Glutamatergic neuron (in vitro differentiated cells): ENCODE measurements around the gene RIMS3. TPM values are rescaled to one million over a fixed set of nuclear protein-coding genes. Genes with fewer than 3 reads are reported as not detected.

Experiments used
- DNase-seq: peaks from one replicate; pipeline ENCODE4 v3.0.0; 2022
- H3K27ac Mint-ChIP-seq: one replicate; pipeline ENCODE4 v1.8.0; 2020; ENCODE audit warnings: mild to moderate bottlenecking, mixed read lengths, inconsistent platforms; ENCODE audit not compliant: unreplicated experiment
- H3K27me3 Mint-ChIP-seq: one replicate; pipeline ENCODE4 v1.8.0; 2020; ENCODE audit warnings: mild to moderate bottlenecking, moderate library complexity, mixed read lengths, inconsistent platforms; ENCODE audit not compliant: unreplicated experiment
- H3K36me3 Mint-ChIP-seq: one replicate; pipeline ENCODE4 v1.8.0; 2020; ENCODE audit warnings: mild to moderate bottlenecking, mixed read lengths, inconsistent platforms; ENCODE audit not compliant: unreplicated experiment
- H3K4me1 Mint-ChIP-seq: one replicate; pipeline ENCODE4 v1.8.0; 2020; ENCODE audit warnings: mild to moderate bottlenecking, low read depth, mixed read lengths, inconsistent platforms; ENCODE audit not compliant: unreplicated experiment
- H3K4me3 Mint-ChIP-seq: one replicate; pipeline ENCODE4 v1.8.0; 2020; ENCODE audit warnings: mild to moderate bottlenecking, mixed read lengths, inconsistent platforms; ENCODE audit not compliant: unreplicated experiment
- H3K9me3 Mint-ChIP-seq: one replicate; pipeline ENCODE4 v1.8.0; 2020; ENCODE audit warnings: mild to moderate bottlenecking, moderate library complexity, mixed read lengths, inconsistent platforms; ENCODE audit not compliant: unreplicated experiment
- total RNA-seq: library from RNA; stranded (reverse); fragmentation: NEBNext Ultra II Directional; extraction: Animal tissue kit (Norgen Biotek cat#: 25700); gene quantifications from one replicate; pipeline ENCODE4 v1.2.1, GENCODE V29; 2021; ENCODE audit not compliant: unreplicated experiment
- TF ChIP-seq, protein P1 (sequence below): fragments of 200-600 bp; sonication (generic); IDR thresholded peaks from one replicate; pipeline ENCODE4 v1.5.0; 2021; ENCODE audit not compliant: partially characterized antibody, unreplicated experiment

The RIMS3 gene
- total RNA-seq, 1 donor from 2014 or later = 126 TPM

DNA sequence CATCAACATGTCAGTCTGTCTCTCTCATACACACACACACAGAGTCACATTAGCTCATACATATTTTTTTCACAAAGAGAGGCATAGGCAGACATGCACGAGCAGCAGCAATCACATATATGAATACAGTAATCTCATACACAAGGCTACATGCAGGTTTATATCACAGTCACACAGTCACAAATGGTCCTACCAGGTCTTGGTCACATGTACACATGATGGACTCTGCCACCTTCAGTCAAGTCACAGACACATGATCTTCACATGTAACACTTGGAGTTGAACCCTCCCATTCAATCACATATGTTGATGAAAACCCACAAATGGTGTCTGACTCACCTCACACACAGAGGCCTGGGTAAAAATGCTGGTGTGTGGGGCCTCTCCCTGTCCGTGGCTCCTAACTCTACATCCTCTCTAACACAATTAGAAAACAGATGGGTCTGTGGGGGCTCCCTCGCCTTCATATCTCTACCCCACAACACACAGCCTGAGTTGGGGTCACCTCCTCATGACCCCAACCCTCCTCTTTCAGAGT, 27.9 kb downstream of the RIMS3 start:
- H3K36me3 Mint-ChIP-seq = peaks cover 17% of the 10 kb centered on the region
- DNase-seq = no peak
- H3K27ac Mint-ChIP-seq = no peak overlapping the region
- H3K27me3 Mint-ChIP-seq = peaks cover 5% of the 10 kb centered on the region
- TF ChIP-seq, protein P1, sequence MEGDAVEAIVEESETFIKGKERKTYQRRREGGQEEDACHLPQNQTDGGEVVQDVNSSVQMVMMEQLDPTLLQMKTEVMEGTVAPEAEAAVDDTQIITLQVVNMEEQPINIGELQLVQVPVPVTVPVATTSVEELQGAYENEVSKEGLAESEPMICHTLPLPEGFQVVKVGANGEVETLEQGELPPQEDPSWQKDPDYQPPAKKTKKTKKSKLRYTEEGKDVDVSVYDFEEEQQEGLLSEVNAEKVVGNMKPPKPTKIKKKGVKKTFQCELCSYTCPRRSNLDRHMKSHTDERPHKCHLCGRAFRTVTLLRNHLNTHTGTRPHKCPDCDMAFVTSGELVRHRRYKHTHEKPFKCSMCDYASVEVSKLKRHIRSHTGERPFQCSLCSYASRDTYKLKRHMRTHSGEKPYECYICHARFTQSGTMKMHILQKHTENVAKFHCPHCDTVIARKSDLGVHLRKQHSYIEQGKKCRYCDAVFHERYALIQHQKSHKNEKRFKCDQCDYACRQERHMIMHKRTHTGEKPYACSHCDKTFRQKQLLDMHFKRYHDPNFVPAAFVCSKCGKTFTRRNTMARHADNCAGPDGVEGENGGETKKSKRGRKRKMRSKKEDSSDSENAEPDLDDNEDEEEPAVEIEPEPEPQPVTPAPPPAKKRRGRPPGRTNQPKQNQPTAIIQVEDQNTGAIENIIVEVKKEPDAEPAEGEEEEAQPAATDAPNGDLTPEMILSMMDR = no peak
- no peak overlapping the region for H3K4me3 Mint-ChIP-seq
- H3K4me1 Mint-ChIP-seq = peaks cover 18% of the 10 kb centered on the region
- peaks cover 12% of the 10 kb centered on the region for H3K9me3 Mint-ChIP-seq

DNA sequence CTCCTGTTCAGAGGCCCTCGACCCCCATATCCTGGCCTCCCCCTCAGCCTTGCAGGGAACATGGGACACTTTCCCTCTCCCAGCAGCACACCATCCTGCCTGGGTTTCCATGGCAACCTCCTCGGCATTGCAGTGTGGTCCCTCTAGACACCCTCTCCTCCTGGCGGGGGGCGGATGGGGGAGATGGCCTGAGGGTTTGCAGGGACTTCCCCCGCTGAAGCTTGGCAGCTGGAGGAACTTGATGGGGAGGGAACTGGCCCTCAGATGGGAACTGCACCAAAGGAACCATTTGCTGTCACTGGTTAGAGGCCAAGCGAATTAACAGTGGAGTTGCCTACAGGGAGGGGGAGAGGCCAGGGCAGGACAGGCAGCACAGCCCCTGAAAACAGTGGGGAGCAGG, 28.7 kb downstream of the RIMS3 start:
- H3K9me3 Mint-ChIP-seq = peaks cover 12% of the 10 kb centered on the region
- H3K27ac Mint-ChIP-seq = no peak overlapping the region
- peaks cover 5% of the 10 kb centered on the region for H3K27me3 Mint-ChIP-seq
- no peak for DNase-seq
- TF ChIP-seq, protein P1 = no peak
- H3K4me3 Mint-ChIP-seq = no peak overlapping the region
- peaks cover 17% of the 10 kb centered on the region for H3K36me3 Mint-ChIP-seq
- H3K4me1 Mint-ChIP-seq = peaks cover 18% of the 10 kb centered on the region

DNA sequence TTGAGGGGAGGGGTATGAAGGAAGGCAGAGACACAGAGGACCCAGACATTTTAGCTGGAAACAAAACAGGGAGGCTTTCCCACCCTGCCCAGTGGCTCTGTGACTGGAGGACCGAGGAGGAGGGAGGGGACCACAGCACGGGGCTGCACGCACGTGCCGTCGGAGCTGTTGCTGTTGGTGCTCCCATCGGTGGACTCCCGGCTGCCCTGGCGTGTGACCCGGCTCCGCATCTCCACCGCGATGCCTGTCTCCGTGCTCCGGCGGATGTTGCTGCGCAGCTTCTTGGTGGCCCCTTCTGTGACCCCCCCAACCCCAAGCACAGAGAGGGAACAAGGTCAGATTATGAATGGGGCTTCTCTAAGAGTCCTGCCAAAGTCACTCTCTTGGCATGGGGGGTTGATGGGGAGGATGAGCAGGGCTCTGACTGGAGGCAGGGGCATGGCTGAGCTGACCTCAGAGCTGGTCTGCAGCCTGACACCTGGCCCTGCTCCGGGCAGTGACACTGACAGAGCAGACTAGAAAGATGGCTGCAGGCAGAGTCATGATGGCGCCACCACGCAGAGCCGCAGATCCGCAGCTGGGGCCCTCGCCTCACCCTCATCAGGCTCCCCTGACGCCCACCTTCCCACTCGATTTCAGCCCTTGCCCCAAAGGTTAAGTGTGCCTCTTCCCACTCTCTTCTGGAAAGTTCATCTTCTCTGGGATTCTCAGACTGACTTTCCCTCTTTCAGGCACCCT, 29.6 kb downstream of the RIMS3 start:
- Mint-ChIP-seq H3K36me3 (peaks cover 17% of the 10 kb centered on the region), H3K4me3 (no peak overlapping the region), H3K27me3 (peaks cover 5% of the 10 kb centered on the region), H3K4me1 (peaks cover 18% of the 10 kb centered on the region), H3K27ac (no peak overlapping the region), H3K9me3 (peaks cover 12% of the 10 kb centered on the region)
- no peak for DNase-seq
- TF ChIP-seq, protein P1 = no peak

DNA sequence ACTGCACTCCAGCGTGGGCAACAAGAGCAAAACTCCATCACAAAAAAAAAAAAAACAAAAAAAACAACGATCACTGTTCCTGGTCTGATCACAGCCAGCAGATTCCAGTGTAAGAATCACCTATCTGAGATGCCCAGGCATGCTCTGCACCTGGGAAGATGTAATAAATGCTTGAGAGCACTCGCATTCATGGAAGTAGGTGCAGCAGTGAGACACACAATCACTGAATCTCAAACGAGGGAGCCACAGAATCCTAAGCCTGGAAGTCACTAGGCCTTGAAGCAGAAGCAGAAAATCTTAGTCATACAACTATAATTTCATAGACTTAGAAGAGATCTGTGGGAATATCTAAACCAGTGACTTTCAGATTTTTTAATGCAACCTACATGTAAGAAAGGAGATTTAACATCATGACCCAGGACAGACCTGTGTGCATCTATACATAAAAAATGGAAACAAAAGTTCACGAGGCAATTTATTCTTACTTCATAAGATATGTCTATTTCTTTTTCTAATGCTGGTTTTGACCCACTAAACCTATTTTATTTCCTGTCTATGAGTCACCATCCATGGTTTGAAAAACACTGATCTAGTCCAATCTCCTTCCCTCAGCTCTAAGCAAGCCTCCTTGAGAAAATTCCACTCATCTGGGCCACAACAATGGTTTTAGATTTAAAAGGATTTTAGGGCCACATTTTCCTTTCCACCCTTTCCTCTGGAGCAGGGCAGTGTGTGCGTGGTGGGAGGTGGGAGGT, 30.4 kb downstream of the RIMS3 start:
- Mint-ChIP-seq H3K4me1 (peaks cover 15% of the 10 kb centered on the region), H3K27ac (no peak overlapping the region), H3K4me3 (no peak overlapping the region), H3K27me3 (peaks cover 5% of the 10 kb centered on the region), H3K36me3 (peaks cover 15% of the 10 kb centered on the region), H3K9me3 (peaks cover 12% of the 10 kb centered on the region)
- TF ChIP-seq, protein P1 = no peak
- no peak for DNase-seq
